Mammary epithelial cell (primary cell): ENCODE data around the gene C6orf163.

Source experiments
- CTCF ChIP-seq, 2 donors: IDR thresholded peaks in 1 of 2; conservative IDR thresholded peaks in 1 of 2; 2 replicates each; pipeline ENCODE4 v1.5.1; 2011 to 2012; ENCODE audit warnings: inconsistent platforms in 2 of 2, low read length in 2 of 2, mild to moderate bottlenecking in 2 of 2, control low read depth in 1 of 2, low read depth in 1 of 2; ENCODE audit not compliant: insufficient read depth in 1 of 2; ENCODE audit errors: extremely low read depth in 1 of 2
- EZH2 ChIP-seq: IDR thresholded peaks from 2 replicates; pipeline ENCODE4 v1.6.1; 2012; ENCODE audit warnings: low read length, inconsistent platforms, borderline replicate concordance

GRCh38 chr6:87351583-87351982, 7.0 kb downstream of the C6orf163 start:
- TF ChIP-seq CTCF (conservative IDR thresholded peaks at IDR 0.05 in 1 of 2, IDR thresholded peaks at IDR 0.05 in 1 of 2; ENCODE audit: extremely low read depth in 1 of 2, insufficient read depth in 1 of 2, low read depth in 1 of 2, low read length in 2 of 2) (no peak), EZH2 (no peak)
